HepG2 (cell line): Measurements from ENCODE around the gene EFCAB8. TPM values are rescaled to one million over a fixed set of nuclear protein-coding genes. Genes with fewer than 3 reads are reported as not detected.

Experiments
- ATAC-seq: fragments of 200-7000 bp; cut with Tn5 transposase; 3 replicates; pipeline ENCODE4 v1.9.1; 2020; ENCODE audit warnings: mild to moderate bottlenecking, moderate library complexity
- BruUV-seq: library from RNA; stranded (reverse); fragments of 400-500 nt; replicated peaks from 2 replicates; lab custom pipeline; 2021; lab: Mats Ljungman, UMichigan
- CTCF ChIA-PET: fragments of 300-600 bp; formaldehyde crosslinking; extraction: SDS; loops from one replicate; lab custom pipeline; 2021; ENCODE audit warnings: low total read pairs, inconsistent platforms, low intra/inter-chr PET ratio; lab: Yijun Ruan, JAX
- POLR2A ChIA-PET: fragments of 350-600 bp; sonication (Branson Sonifier 250); formaldehyde crosslinking; loops from one replicate; lab custom pipeline; 2020; ENCODE audit warnings: antibody characterized with exemption, inconsistent platforms; lab: Yijun Ruan, JAX
- DNase-seq: peaks from one replicate; pipeline ENCODE4 v3.0.0-alpha.2; 2015; ENCODE audit warnings: low spot score
- FAIRE-seq: peaks from 3 replicates; lab custom pipeline; 2011; peaks lifted over from hg19 to GRCh38; lab: Jason Lieb, UNC
- H2AFZ ChIP-seq: one replicate; pipeline ENCODE4 v1.6.1; 2011; ENCODE audit warnings: low read length, inconsistent platforms
- H3K27ac ChIP-seq: fragments of 300-600 bp; 3 replicates; pipeline ENCODE4 v1.8.0; 2011; ENCODE audit warnings: mixed run types, mild to moderate bottlenecking, mixed read lengths, low read length, inconsistent platforms; ENCODE audit not compliant: insufficient read depth; ENCODE audit errors: extremely low read length
- H3K27me3 ChIP-seq, 2 experiments: fragments of 200-600 bp in 1 of 2; 2 replicates in 1 of 2; 3 replicates in 1 of 2; pipeline versions ENCODE4 v1.6.0 to v1.8.0; 2011; ENCODE audit warnings: low read length in 2 of 2, mild to moderate bottlenecking in 2 of 2, moderate library complexity in 2 of 2, inconsistent platforms in 1 of 2; ENCODE audit not compliant: insufficient read depth in 2 of 2, control insufficient read depth in 1 of 2
- H3K36me3 ChIP-seq, 2 experiments: fragments of 200-600 bp in 1 of 2; replicated peaks in 1 of 2; 2 replicates in 1 of 2; 3 replicates in 1 of 2; pipeline versions ENCODE4 v1.5.1 to v1.8.0; 2011; ENCODE audit warnings: low read length in 2 of 2, inconsistent platforms in 1 of 2; ENCODE audit not compliant: insufficient read depth in 2 of 2, control insufficient read depth in 1 of 2
- H3K4me1 ChIP-seq: 2 replicates; pipeline ENCODE4 v1.5.1; 2012; ENCODE audit warnings: low read length, inconsistent platforms; ENCODE audit not compliant: insufficient read depth
- H3K4me2 ChIP-seq: 2 replicates; pipeline ENCODE4 v1.6.0; 2011; ENCODE audit warnings: low read depth, low read length, inconsistent platforms
- H3K4me3 ChIP-seq, 3 experiments: fragments of 200-600 bp in 1 of 3; sonication (generic), shearing (Covaris generic) in 1 of 3; replicated peaks in 1 of 3; 2 replicates each; pipeline ENCODE4 v1.5.1; 2011 to 2016; ENCODE audit warnings: low read length in 3 of 3, inconsistent platforms in 2 of 3, low read depth in 2 of 3, mild to moderate bottlenecking in 2 of 3, control low read depth in 1 of 3, mixed read lengths in 1 of 3; ENCODE audit not compliant: insufficient read depth in 1 of 3
- H3K79me2 ChIP-seq: one replicate; pipeline ENCODE4 v1.6.1; 2011; ENCODE audit warnings: low read length, inconsistent platforms; ENCODE audit not compliant: insufficient read depth
- H3K9ac ChIP-seq: 2 replicates; pipeline ENCODE4 v1.6.0; 2011; ENCODE audit warnings: mild to moderate bottlenecking, low read depth, low read length, inconsistent platforms; ENCODE audit not compliant: insufficient read depth
- H3K9me3 ChIP-seq: 2 replicates; pipeline ENCODE4 v1.5.1; 2012; ENCODE audit warnings: mild to moderate bottlenecking, low read length
- H4K20me1 ChIP-seq: 2 replicates; pipeline ENCODE4 v1.6.0; 2011; ENCODE audit warnings: inconsistent platforms, mild to moderate bottlenecking, low read length, moderate library complexity; ENCODE audit not compliant: insufficient read depth
- BHLHE40 ChIP-seq: IDR thresholded peaks from 2 replicates; pipeline ENCODE4 v1.6.1; 2011; ENCODE audit warnings: low read length, improper control_type of control experiment
- BRCA1 ChIP-seq: sonication (generic); formaldehyde crosslinking; IDR thresholded peaks from 2 replicates; pipeline ENCODE4 v1.4.0; 2020; ENCODE audit warnings: missing genetic modification reagents
- CBFB ChIP-seq: sonication (generic); formaldehyde crosslinking; IDR thresholded peaks from 2 replicates; pipeline ENCODE4 v1.4.0; 2020; ENCODE audit warnings: missing genetic modification reagents
- CEBPB ChIP-seq: IDR thresholded peaks from 2 replicates; pipeline ENCODE4 v1.6.1; 2011; ENCODE audit warnings: low read depth, low read length, improper control_type of control experiment, borderline replicate concordance
- EED ChIP-seq: sonication (generic); formaldehyde crosslinking; IDR thresholded peaks from 2 replicates; pipeline ENCODE4 v1.5.0; 2020; ENCODE audit warnings: mild to moderate bottlenecking, missing genetic modification reagents
- MIER3 ChIP-seq: IDR thresholded peaks from 2 replicates; pipeline ENCODE4 v1.6.1; 2016; ENCODE audit warnings: missing compliant biosample characterization, borderline replicate concordance
- ZKSCAN1 ChIP-seq: fragments of 150-350 bp; IDR thresholded peaks from 2 replicates; pipeline ENCODE4 v1.6.1; 2014; ENCODE audit warnings: low read length
- ZNF513 ChIP-seq: sonication (generic); formaldehyde crosslinking; conservative IDR thresholded peaks from 2 replicates; pipeline ENCODE4 v1.5.0; 2020; ENCODE audit warnings: missing genetic modification reagents
- ZNF7 ChIP-seq: IDR thresholded peaks from 2 replicates; pipeline ENCODE4 v1.6.1; 2016; ENCODE audit warnings: missing biosample characterization, missing genetic modification reagents
- ZNF768 ChIP-seq: sonication (generic); formaldehyde crosslinking; IDR thresholded peaks from 2 replicates; pipeline ENCODE4 v1.4.0; 2020; ENCODE audit warnings: missing genetic modification reagents
- ZNF770 ChIP-seq: sonication (generic); formaldehyde crosslinking; IDR thresholded peaks from 2 replicates; pipeline ENCODE4 v1.5.0; 2020; ENCODE audit warnings: mild to moderate bottlenecking, missing genetic modification reagents
- ZNF773 ChIP-seq: sonication (generic); formaldehyde crosslinking; IDR thresholded peaks from 2 replicates; pipeline ENCODE4 v1.4.0; 2020; ENCODE audit warnings: missing genetic modification reagents, borderline replicate concordance
- WGBS: methylation state at CpG from one replicate; pipeline ENCODE4 v1.1.6; 2017; ENCODE audit warnings: low lambda C conversion rate; 5-methylcytosine and 5-hydroxymethylcytosine counted together
- in situ Hi-C: cut with HindIII; loops from 2 replicates; pipeline ENCODE4 v1.10.0; 2017; ENCODE audit warnings: low pct_unique_long_range_greater_than_20kb; ENCODE audit not compliant: extremely low pct_ligation_motif_present
- intact Hi-C: fragments of 100-400 bp; cut with micrococcal nuclease; formaldehyde crosslinking; loops from one replicate; pipeline ENCODE4 v1.10.0; 2022; ENCODE audit not compliant: unreplicated experiment
- polyA plus RNA-seq, 8 experiments: library from polyadenylated mRNA; depleted of rRNA in 3 of 8; stranded (reverse) in 7 of 8; unstranded in 1 of 8; fragments of >200 nt; fragmentation: Illumina TruSeq in 4 of 8; extraction: Trizol in 4 of 8; gene quantifications; 2 replicates each; pipeline versions ENCODE4 v1.2.1 to v1.2.3, GENCODE V29; 2011 to 2016; ENCODE audit warnings: low read depth in 4 of 8, missing spikeins in 1 of 8, mixed read lengths in 1 of 8; ENCODE audit not compliant: insufficient read depth in 1 of 8
- total RNA-seq, 5 experiments: library from RNA; depleted of rRNA; stranded (reverse); fragments of >200 nt; fragmentation: Illumina TruSeq; extraction: Trizol; gene quantifications; 2 replicates each; pipeline ENCODE4 v1.2.3, GENCODE V29; 2016; ENCODE audit warnings: low read depth in 1 of 5

Gene EFCAB8
- total and polyA plus RNA-seq, 2 of the 13 experiments (the other 11 are each of a cell fraction or from before 2014, with no cell fraction given) = 0.15 to 0.22 TPM

GRCh38 chr20:32811886-32812285 is 46.8 kb upstream of the EFCAB8 start:
- Histone ChIP-seq H3K9ac (no peak overlapping the region), H3K27me3 (no peaks in the 10 kb centered on the region), H3K9me3 (no peaks in the 10 kb centered on the region), H3K4me1 (no peaks in the 10 kb centered on the region), H3K36me3 (peaks cover 3 to 24% of the 10 kb centered on the region in 2 experiments; a peak in 4 of 5 replicates), H2AFZ (no peak overlapping the region), H3K4me2 (no peak overlapping the region), H3K27ac (no peak overlapping the region), H4K20me1 (no peaks in the 10 kb centered on the region), H3K4me3 (no peak overlapping the region), H3K79me2 (no peaks in the 10 kb centered on the region)
- in situ Hi-C loops (no loop called here), intact Hi-C loops (no loop called here)
- POLR2A ChIA-PET = no interaction called here
- CTCF ChIA-PET = no interaction called here
- TF ChIP-seq ZNF773 (CRISPR knock-in tag) (no peak), ZNF770 (peak; percentile 88), CEBPB (peak; percentile 37; the same call in 1 of the 2 replicates)
- no TSS peak for BruUV-seq
- 79% methylated on average over 6 of the region's 6 CpGs for WGBS
- DNase-seq = no peak
- FAIRE-seq = no peak
- ATAC-seq = no peak

DNA sequence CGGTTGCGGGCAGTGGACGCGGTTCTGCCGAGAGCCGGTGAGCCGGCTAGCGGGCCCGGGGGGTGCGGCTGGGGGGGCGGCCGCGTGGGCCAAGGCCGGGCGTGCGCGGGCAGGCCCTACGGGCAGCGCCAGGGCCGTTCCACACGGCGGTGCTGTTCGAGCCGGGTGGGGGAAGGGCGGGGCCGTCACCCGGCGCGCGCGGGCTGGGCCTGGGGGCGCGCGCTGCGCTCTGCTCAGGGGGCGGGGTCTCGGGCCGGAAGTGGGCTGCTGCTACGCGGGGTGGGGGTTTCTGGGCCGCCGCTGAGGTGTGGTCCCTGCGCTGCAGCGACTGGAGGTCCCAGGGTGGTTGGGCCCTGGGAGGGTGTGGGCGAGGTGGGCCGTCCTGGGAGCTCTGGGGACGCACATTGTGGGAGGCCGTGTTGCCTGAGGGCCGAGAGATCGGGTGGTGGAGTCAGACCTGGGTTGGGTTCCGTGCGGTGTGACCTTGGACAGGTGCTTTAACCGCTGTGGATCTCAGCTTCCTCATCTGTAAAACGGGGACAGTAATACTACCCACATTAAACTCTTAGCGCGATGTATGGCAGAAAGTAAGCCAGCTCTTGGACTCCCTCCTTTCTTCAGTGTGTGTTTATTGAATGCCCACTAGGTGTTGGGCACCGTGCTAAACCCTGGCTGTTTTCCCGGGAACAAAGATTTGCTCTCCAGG is 38.6 kb upstream of the EFCAB8 start:
- peaks cover 34% of the 10 kb centered on the region for H4K20me1 ChIP-seq
- peak overlapping the region; percentile 72 for H3K27ac ChIP-seq
- FAIRE-seq = no peak
- peak overlapping the region; percentile 93 for H3K9ac ChIP-seq
- ChIA-PET POLR2A (interaction anchor here (0.6 to 2.0 kb wide), 17 partner anchors 10 to 1292 kb away, joined by 3 to 16 read pairs (median 3); partner anchors contain the start of genes C20orf203, COMMD7 and EIF2S2), CTCF (no interaction called here)
- no peaks in the 10 kb centered on the region; a peak in 1 of 5 replicates for H3K36me3 ChIP-seq
- H3K27me3 ChIP-seq = peaks cover 0 to 4% of the 10 kb centered on the region in 2 experiments; a peak in 1 of 5 replicates
- intact Hi-C loops = loop anchor here (2.0 kb wide), 1 partner anchor 21 kb away; no protein-coding TSS in a partner anchor
- H3K4me2 ChIP-seq = peak overlapping the region; percentile 98
- H3K4me1 ChIP-seq = peaks cover 60% of the 10 kb centered on the region
- peaks cover 51% of the 10 kb centered on the region for H3K79me2 ChIP-seq
- no peak overlapping the region for H2AFZ ChIP-seq
- in situ Hi-C loops = no loop called here
- TSS peak; percentile 64 for BruUV-seq
- under 1% methylated on average over 24 of the region's 58 CpGs for WGBS
- H3K9me3 ChIP-seq = peaks cover 6% of the 10 kb centered on the region; the same call in 1 of the 2 replicates
- peak; percentile 86 for ATAC-seq
- DNase-seq = peak; percentile 72
- peak overlapping the region; percentile 80 to 98 (median 92) for H3K4me3 ChIP-seq
- TF ChIP-seq ZNF7 (CRISPR knock-in tag) (no peak), EED (CRISPR knock-in tag) (no peak), CBFB (CRISPR knock-in tag) (0 out of 2 replicates have a peak, but pooled peaks have one; percentile 52), BHLHE40 (peak; percentile 42), MIER3 (no peak), ZNF768 (CRISPR knock-in tag) (peak; percentile 81), ZNF513 (CRISPR knock-in tag) (peak; percentile 56; the same call in 1 of the 2 replicates), ZKSCAN1 (no peak), BRCA1 (no peak)
